ENCODE measurements around the gene RAB3C. TPM values are rescaled to one million over a fixed set of nuclear protein-coding genes. Genes with fewer than 3 reads are reported as not detected.

RAB3C gene
- total RNA-seq, 2 experiments from 2014 or later: not detected

DNA sequence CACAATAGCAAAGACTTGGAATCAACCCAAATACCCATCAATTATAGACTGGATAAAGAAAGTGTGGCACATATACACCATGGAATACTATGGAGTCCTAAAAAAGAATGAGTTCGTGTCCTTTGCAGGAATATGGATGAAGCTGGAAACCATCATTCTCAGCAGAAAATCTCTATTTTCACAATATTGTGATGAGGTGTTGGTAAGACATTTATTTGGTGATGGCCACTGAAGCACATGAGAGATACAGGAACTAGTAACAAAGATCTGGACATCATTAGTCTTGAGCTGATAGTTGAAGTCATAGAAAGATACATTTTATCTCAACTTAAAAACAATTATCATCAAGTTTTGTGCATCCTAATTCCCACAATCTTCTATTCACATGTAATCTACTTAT lies 70.6 kb downstream of the RAB3C start:
- ChIA-PET CTCF (no interaction called here), POLR2A (no interaction called here)
- H3K9me3 Mint-ChIP-seq: no peaks in the 10 kb centered on the region
- no peaks in the 10 kb centered on the region for H3K36me3 Mint-ChIP-seq (ENCODE audit: low read depth)
- no peaks in the 10 kb centered on the region for H3K4me1 Mint-ChIP-seq (ENCODE audit: low read depth)
- Histone ChIP-seq H3K4me3 (ENCODE audit: low read length) (no peak overlapping the region), H3K27me3 (ENCODE audit: control insufficient read depth in 1 of 2, insufficient read depth in 2 of 2, low read length in 2 of 2) (no peaks in the 10 kb centered on the region), H3K36me3 (ENCODE audit: insufficient read depth, low read length) (no peaks in the 10 kb centered on the region), H3K27ac (ENCODE audit: low read depth in 1 of 2, low read length in 2 of 2) (no peak overlapping the region), H3K9me3 (ENCODE audit: control insufficient read depth in 1 of 2, insufficient read depth in 1 of 2, low read length in 2 of 2) (no peaks in the 10 kb centered on the region), H3K4me1 (ENCODE audit: insufficient read depth, low read length) (no peaks in the 10 kb centered on the region)
- TF ChIP-seq, protein P1, sequence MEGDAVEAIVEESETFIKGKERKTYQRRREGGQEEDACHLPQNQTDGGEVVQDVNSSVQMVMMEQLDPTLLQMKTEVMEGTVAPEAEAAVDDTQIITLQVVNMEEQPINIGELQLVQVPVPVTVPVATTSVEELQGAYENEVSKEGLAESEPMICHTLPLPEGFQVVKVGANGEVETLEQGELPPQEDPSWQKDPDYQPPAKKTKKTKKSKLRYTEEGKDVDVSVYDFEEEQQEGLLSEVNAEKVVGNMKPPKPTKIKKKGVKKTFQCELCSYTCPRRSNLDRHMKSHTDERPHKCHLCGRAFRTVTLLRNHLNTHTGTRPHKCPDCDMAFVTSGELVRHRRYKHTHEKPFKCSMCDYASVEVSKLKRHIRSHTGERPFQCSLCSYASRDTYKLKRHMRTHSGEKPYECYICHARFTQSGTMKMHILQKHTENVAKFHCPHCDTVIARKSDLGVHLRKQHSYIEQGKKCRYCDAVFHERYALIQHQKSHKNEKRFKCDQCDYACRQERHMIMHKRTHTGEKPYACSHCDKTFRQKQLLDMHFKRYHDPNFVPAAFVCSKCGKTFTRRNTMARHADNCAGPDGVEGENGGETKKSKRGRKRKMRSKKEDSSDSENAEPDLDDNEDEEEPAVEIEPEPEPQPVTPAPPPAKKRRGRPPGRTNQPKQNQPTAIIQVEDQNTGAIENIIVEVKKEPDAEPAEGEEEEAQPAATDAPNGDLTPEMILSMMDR (IDR thresholded peaks at IDR 0.05): no peak
- DNase-seq: no peak
- H3K27me3 Mint-ChIP-seq: peaks cover 2% of the 10 kb centered on the region
- no peak overlapping the region for H3K4me3 Mint-ChIP-seq
- no peak overlapping the region for H3K27ac Mint-ChIP-seq
- ATAC-seq (ENCODE audit: poor library complexity): no peak
- intact Hi-C loops (cut with DNase I, micrococcal nuclease): no loop called here

GRCh38 chr5:58666141-58666540 lies 83.3 kb downstream of the RAB3C start:
- Histone ChIP-seq H3K9me3 (ENCODE audit: control insufficient read depth in 1 of 2, insufficient read depth in 1 of 2, low read length in 2 of 2) (no peaks in the 10 kb centered on the region), H3K36me3 (ENCODE audit: insufficient read depth, low read length) (no peaks in the 10 kb centered on the region), H3K27me3 (ENCODE audit: control insufficient read depth in 1 of 2, insufficient read depth in 2 of 2, low read length in 2 of 2) (no peaks in the 10 kb centered on the region), H3K4me3 (ENCODE audit: low read length) (no peak overlapping the region), H3K27ac (ENCODE audit: low read depth in 1 of 2, low read length in 2 of 2) (no peak overlapping the region), H3K4me1 (ENCODE audit: insufficient read depth, low read length) (no peaks in the 10 kb centered on the region)
- H3K36me3 Mint-ChIP-seq (ENCODE audit: low read depth): no peaks in the 10 kb centered on the region
- ATAC-seq (ENCODE audit: poor library complexity) (no peak), DNase-seq (no peak)
- TF ChIP-seq, protein P1 (IDR thresholded peaks at IDR 0.05): no peak
- ChIA-PET POLR2A (no interaction called here), CTCF (no interaction called here)
- H3K4me1 Mint-ChIP-seq (ENCODE audit: low read depth): no peaks in the 10 kb centered on the region
- no peak overlapping the region for H3K4me3 Mint-ChIP-seq
- intact Hi-C loops (cut with DNase I, micrococcal nuclease): no loop called here
- no peaks in the 10 kb centered on the region for H3K9me3 Mint-ChIP-seq
- H3K27ac Mint-ChIP-seq: no peak overlapping the region
- no peaks in the 10 kb centered on the region for H3K27me3 Mint-ChIP-seq

DNA sequence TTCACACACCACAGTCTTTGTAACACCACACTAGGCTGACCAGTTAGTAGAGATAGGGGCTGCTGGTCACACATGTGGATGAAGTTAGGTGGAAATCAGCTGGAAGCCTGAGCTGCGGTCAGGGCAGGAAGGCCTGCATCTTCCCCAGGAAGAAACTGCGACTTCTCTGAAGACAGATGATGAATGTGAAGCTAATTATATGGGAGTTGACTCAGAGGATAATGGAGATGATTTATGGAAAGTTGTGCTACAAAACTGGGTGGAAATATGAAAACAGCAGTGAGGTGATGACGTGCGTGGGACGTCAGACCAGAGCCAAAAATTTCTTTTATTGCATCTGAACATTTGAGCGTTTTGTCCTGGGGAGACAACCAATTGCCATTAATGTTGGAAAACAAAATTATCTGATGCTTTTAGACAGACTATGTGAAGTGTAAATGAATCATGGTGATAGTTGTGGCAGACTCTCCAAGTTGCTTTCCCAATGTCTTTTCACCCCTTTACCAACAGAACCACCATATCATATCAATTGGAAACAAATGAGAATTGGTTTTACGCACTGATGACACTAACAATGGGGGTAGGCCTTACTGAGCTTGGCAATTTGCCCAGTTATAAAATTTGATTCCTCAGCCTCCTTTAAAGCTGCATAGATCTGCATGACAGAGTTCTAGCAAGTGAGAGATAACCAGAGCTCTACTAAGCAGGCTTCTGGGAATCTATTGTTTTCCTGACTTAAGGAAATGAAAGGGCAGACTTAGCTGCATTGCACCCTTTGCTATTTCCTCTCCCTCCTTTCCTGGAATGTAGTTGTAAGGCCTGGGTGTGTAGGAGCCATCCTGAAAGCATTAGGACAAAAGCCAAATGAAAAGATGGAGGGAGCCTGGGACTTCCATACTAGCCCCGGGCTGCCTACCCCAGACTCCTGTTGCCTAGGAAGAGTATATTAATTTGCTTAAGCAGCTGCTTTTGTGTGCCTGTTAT lies 84.0 kb downstream of the RAB3C start:
- Mint-ChIP-seq H3K36me3 (ENCODE audit: low read depth) (no peaks in the 10 kb centered on the region), H3K4me3 (no peak overlapping the region), H3K4me1 (ENCODE audit: low read depth) (no peaks in the 10 kb centered on the region), H3K27ac (no peak overlapping the region), H3K27me3 (no peaks in the 10 kb centered on the region), H3K9me3 (no peaks in the 10 kb centered on the region)
- CTCF ChIA-PET: no interaction called here
- no peak for ATAC-seq (ENCODE audit: poor library complexity)
- DNase-seq: no peak
- no peaks in the 10 kb centered on the region for H3K9me3 ChIP-seq (ENCODE audit: control insufficient read depth in 1 of 2, insufficient read depth in 1 of 2, low read length in 2 of 2)
- no peak overlapping the region for H3K27ac ChIP-seq (ENCODE audit: low read depth in 1 of 2, low read length in 2 of 2)
- no peaks in the 10 kb centered on the region for H3K27me3 ChIP-seq (ENCODE audit: control insufficient read depth in 1 of 2, insufficient read depth in 2 of 2, low read length in 2 of 2)
- TF ChIP-seq, protein P1 (IDR thresholded peaks at IDR 0.05): no peak
- no peaks in the 10 kb centered on the region for H3K4me1 ChIP-seq (ENCODE audit: insufficient read depth, low read length)
- no peaks in the 10 kb centered on the region for H3K36me3 ChIP-seq (ENCODE audit: insufficient read depth, low read length)
- POLR2A ChIA-PET: no interaction called here
- intact Hi-C loops (cut with DNase I, micrococcal nuclease): no loop called here
- H3K4me3 ChIP-seq (ENCODE audit: low read length): no peak overlapping the region

All from CD4-positive, alpha-beta T cell (primary cell).